Esophagus muscularis mucosa (tissue), 4 donors: ENCODE measurements around the gene IFT22. TPM values are rescaled to one million over a fixed set of nuclear protein-coding genes. Genes with fewer than 3 reads are reported as not detected.

ENCODE experiments used
- DNase-seq: peaks from one replicate; pipeline ENCODE4 v3.0.0-alpha.2; 2017; ENCODE audit errors: extremely low spot score
- H3K27ac ChIP-seq, 4 donors: fragments of 200-600 bp; sonication (generic); replicated peaks in 1 of 4; 1 replicate in 3 of 4; 2 replicates in 1 of 4; pipeline ENCODE4 v1.5.1; 2016 to 2019; ENCODE audit warnings: mild to moderate bottlenecking in 1 of 4
- H3K27me3 ChIP-seq, 4 donors: fragments of 200-600 bp; sonication (generic); one replicate each; pipeline versions ENCODE4 v1.5.1 to v1.6.0; 2016 to 2019
- H3K36me3 ChIP-seq, 4 donors: fragments of 200-600 bp; sonication (generic); one replicate each; pipeline ENCODE4 v1.5.1; 2016 to 2019
- H3K4me1 ChIP-seq, 4 donors: fragments of 200-600 bp; sonication (generic); one replicate each; pipeline ENCODE4 v1.5.1; 2016 to 2019
- H3K4me3 ChIP-seq, 4 donors: fragments of 200-600 bp; sonication (generic); 1 replicate in 2 of 4; 2 replicates in 2 of 4; pipeline ENCODE4 v1.5.1; 2016 to 2019; ENCODE audit warnings: mild to moderate bottlenecking in 4 of 4, moderate library complexity in 1 of 4
- H3K9me3 ChIP-seq, 4 donors: fragments of 200-600 bp; sonication (generic); 1 replicate in 3 of 4; 2 replicates in 1 of 4; pipeline ENCODE4 v1.5.1; 2016 to 2019
- EP300 ChIP-seq: sonication (generic); formaldehyde crosslinking; IDR thresholded peaks from one replicate; pipeline ENCODE4 v1.6.1; 2017; ENCODE audit warnings: antibody characterized with exemption
- POLR2A ChIP-seq: fragments of 450-650 bp; IDR thresholded peaks from one replicate; pipeline ENCODE4 v1.6.1; 2017; ENCODE audit warnings: antibody characterized with exemption, moderate library complexity, mild to moderate bottlenecking, low read depth
- POLR2AphosphoS5 ChIP-seq, 2 donors: sonication (generic); formaldehyde crosslinking; IDR thresholded peaks; one replicate each; pipeline ENCODE4 v1.6.1; 2017; ENCODE audit warnings: antibody characterized with exemption in 2 of 2
- WGBS: methylation state at CpG from one replicate; pipeline ENCODE4 v1.1.5; 2018; 5-methylcytosine and 5-hydroxymethylcytosine counted together
- intact Hi-C: fragments of 100-400 bp; cut with DNase I; formaldehyde crosslinking; loops from one replicate; pipeline ENCODE4 v1.15.1; 2023
- total RNA-seq, 4 donors: library from RNA; depleted of rRNA; stranded (reverse); fragments of >200 nt; gene quantifications; one replicate each; pipeline versions ENCODE4 v1.1.0 to v1.2.1, GENCODE V29; 2016
- TF ChIP-seq, protein P1 (sequence below), 3 experiments: fragments of 200-600 bp in 2 of 3; fragments of 450-650 bp in 1 of 3; sonication (generic) in 2 of 3; IDR thresholded peaks; one replicate each; pipeline ENCODE4 v1.5.1; 2017 to 2019; ENCODE audit warnings: antibody characterized with exemption in 3 of 3, mild to moderate bottlenecking in 2 of 3, moderate library complexity in 1 of 3

Gene IFT22
- 10 to 100 TPM; 25.2 to 33.1 (median 28.5) TPM for total RNA-seq

DNA sequence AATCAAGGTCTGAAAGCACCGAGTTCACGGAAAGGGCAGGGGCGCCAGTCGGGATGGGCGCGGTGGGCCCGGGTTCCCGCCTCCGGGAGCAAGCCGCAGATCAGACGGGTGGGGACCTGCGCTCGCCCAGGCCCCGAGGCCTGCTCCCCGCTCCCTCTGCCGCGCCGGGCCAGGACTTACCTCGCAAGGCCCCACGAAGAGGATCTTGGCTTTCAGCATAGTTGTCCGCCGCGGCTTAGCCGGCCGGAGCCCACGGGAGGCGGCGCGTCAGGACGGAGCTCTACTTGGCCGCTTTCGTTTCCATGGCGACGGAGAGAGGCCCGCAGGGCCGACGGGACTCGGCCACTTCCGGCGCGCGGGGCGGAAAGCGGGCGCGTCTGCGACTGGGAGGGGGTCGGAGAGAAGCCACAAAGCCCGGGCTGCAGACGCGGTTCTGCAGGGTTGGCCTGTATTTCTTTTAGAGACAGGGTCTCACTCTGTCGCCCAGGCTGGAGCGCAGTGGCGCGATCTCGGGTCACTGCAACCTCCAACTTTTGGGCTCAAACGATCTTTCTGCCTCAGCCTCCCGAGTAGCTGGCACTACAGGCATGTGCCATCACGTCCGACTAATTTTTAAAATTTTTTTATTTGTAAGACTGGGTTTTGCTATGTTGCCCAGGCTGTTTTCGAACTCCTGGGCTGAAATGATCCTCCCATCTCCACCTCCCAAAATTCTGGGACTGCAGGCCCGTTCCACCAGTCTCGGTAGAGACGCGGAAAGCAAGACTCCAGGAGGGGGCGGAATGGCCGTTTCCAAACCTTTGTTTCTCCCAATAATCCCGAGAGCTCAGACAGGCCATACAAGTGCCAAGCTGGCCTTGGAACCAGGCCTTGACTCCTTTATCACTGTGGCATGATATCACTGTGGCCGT, at the start of gene IFT22:
Gene IFT22, minus strand, starts transcription at position 322 of the 911 bp plus-strand sequence. Its CDS starts 103 bp downstream, at position 219.
- Histone ChIP-seq H3K27me3 (no peaks in the 10 kb centered on the region), H3K4me1 (peaks cover 10 to 16% (median 12%) of the 10 kb centered on the region in 4 donors), H3K36me3 (peaks cover 0 to 24% (median 17%) of the 10 kb centered on the region in 4 donors), H3K9me3 (no peaks in the 10 kb centered on the region), H3K27ac (peak within 1 kb of the TSS; percentile 78 to 83 (median 79)), H3K4me3 (peak within 1 kb of the TSS; percentile 79 to 91 (median 84))
- DNase-seq: peak; percentile 95
- intact Hi-C loops: no loop called here
- no peak for TF ChIP-seq POLR2A
- TF ChIP-seq, protein P1, sequence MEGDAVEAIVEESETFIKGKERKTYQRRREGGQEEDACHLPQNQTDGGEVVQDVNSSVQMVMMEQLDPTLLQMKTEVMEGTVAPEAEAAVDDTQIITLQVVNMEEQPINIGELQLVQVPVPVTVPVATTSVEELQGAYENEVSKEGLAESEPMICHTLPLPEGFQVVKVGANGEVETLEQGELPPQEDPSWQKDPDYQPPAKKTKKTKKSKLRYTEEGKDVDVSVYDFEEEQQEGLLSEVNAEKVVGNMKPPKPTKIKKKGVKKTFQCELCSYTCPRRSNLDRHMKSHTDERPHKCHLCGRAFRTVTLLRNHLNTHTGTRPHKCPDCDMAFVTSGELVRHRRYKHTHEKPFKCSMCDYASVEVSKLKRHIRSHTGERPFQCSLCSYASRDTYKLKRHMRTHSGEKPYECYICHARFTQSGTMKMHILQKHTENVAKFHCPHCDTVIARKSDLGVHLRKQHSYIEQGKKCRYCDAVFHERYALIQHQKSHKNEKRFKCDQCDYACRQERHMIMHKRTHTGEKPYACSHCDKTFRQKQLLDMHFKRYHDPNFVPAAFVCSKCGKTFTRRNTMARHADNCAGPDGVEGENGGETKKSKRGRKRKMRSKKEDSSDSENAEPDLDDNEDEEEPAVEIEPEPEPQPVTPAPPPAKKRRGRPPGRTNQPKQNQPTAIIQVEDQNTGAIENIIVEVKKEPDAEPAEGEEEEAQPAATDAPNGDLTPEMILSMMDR (IDR thresholded peaks at IDR 0.05): peak in 2 of 3 experiments; percentile 19 to 23
- peak; percentile 42 to 69 for TF ChIP-seq POLR2AphosphoS5 (IDR thresholded peaks at IDR 0.05)
- WGBS: 4% methylated on average over 18 of the region's 69 CpGs

DNA sequence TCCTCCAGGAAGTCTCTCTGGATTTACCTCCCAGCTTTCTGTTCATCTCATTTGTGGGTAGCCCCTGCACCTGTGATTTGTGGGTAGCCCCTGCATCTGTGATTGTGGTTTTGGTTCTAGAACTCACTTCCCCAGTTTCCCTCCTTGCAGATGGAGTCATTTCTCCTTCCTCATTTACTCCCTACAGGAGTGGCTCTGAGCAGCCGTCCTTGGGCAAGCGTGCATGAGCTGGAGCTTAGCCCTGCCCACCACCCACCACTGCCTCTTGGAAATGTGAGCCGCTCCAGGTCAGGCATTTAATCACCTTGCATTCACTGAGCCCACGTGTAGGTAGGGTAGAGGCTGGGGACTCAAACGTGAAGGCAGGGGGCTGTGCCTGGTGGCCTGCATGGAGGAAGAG, 49.2 kb upstream of the IFT22 start:
- DNase-seq: no peak
- Histone ChIP-seq H3K27ac (no peak overlapping the region), H3K27me3 (peaks cover 0 to 70% (median 0%) of the 10 kb centered on the region in 4 donors), H3K9me3 (no peaks in the 10 kb centered on the region), H3K4me3 (no peak overlapping the region), H3K36me3 (no peaks in the 10 kb centered on the region), H3K4me1 (peaks cover 0 to 14% (median 11%) of the 10 kb centered on the region in 4 donors)
- no peak for TF ChIP-seq POLR2A
- TF ChIP-seq EP300: no peak
- TF ChIP-seq POLR2AphosphoS5 (IDR thresholded peaks at IDR 0.05): no peak
- intact Hi-C loops: no loop called here
- 68% methylated on average over 2 of the region's 5 CpGs for WGBS

DNA sequence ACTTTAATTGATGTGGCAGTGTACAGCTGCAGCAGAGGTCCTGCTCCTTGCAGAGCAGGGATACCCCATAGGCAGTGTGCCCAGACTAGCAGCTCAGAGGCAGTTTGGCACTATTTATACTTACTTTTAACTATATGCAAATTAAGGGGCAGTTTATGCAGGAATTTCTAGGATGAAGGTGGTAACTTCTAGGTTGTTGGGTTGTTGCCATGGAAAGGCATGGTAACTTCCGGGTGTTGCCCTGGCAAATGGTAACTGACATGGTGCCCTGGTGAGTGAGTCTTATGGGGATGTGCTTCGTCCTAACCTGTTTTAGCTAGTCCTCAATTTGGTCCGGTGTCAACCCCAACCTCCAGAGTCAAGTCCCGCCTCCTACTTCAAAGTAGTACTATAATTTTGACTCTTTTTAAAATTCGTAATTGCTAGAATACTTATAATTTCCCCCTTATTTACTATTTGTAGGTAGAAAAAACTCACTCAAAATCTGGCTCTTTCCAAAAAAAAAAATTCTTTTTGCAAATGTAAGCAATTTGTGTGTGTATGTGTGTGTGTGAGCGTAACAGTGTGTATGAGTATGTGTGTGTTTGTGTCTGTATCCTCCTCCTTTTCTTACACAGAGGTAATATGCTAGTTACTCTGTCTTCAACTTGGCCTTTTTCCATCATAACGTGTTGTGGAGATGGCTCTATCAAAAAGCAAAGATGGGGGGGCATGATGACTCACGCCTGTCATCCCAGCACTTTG, 47.0 kb upstream of the IFT22 start:
- 70% methylated on average over 8 of the region's 8 CpGs for WGBS
- intact Hi-C loops: loop anchor here (10.0 kb wide), 1 partner anchor 166 kb away; no protein-coding TSS in a partner anchor
- TF ChIP-seq, protein P1 (IDR thresholded peaks at IDR 0.05): no peak
- TF ChIP-seq POLR2A (no peak), EP300 (no peak), POLR2AphosphoS5 (IDR thresholded peaks at IDR 0.05) (no peak)
- no peak overlapping the region for H3K4me3 ChIP-seq
- H3K36me3 ChIP-seq: no peaks in the 10 kb centered on the region
- no peak overlapping the region for H3K27ac ChIP-seq
- peaks cover 0 to 92% (median 0%) of the 10 kb centered on the region in 4 donors for H3K27me3 ChIP-seq
- DNase-seq: no peak
- peaks cover 7 to 15% (median 11%) of the 10 kb centered on the region in 4 donors for H3K4me1 ChIP-seq
- H3K9me3 ChIP-seq: no peaks in the 10 kb centered on the region

DNA sequence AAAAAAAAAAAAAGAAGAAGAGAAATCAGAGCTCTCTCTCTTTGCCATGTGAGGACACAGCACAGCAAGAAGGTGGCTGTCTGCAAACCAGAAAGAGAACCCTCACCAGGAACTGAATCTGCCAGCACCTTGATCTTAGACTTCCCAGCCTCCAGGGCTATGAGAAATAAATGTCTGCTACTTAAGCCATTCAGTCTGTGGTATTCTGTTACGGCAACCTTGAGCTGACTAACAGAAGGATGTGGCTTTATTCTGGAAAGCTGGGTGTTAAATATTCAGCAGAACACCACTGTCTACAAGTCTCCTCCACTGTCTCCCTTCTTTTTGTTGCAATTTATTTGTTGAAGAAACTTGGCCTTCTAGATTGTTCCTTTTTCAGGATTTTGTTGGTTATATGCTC, 46.1 kb upstream of the IFT22 start:
- Histone ChIP-seq H3K27me3 (peaks cover 0 to 96% (median 4%) of the 10 kb centered on the region in 4 donors), H3K4me3 (no peak overlapping the region), H3K4me1 (peaks cover 14 to 19% (median 18%) of the 10 kb centered on the region in 4 donors), H3K9me3 (no peaks in the 10 kb centered on the region), H3K27ac (no peak overlapping the region), H3K36me3 (no peaks in the 10 kb centered on the region)
- WGBS: 100% methylated on average over 1 of the region's 1 CpG
- TF ChIP-seq EP300: no peak
- no peak for TF ChIP-seq POLR2A
- TF ChIP-seq, protein P1 (IDR thresholded peaks at IDR 0.05): no peak
- no peak for TF ChIP-seq POLR2AphosphoS5 (IDR thresholded peaks at IDR 0.05)
- intact Hi-C loops: loop anchor here (10.0 kb wide), 1 partner anchor 167 kb away; no protein-coding TSS in a partner anchor
- no peak for DNase-seq
